Mesenchymal stem cell (in vitro differentiated cells and primary cell): ENCODE data around the gene C1QTNF5.

Source experiments
- DNase-seq: peaks from one replicate; pipeline ENCODE4 v3.0.0-alpha.2; 2013
- H2AFZ ChIP-seq: one replicate; pipeline ENCODE4 v1.6.1; 2013; ENCODE audit warnings: low read depth, mild to moderate bottlenecking, control low read depth, inconsistent platforms, low read length, moderate library complexity
- H2AK5ac ChIP-seq: 2 replicates; pipeline ENCODE4 v1.6.1; 2013; ENCODE audit warnings: low read length, moderate library complexity, mild to moderate bottlenecking, inconsistent platforms; ENCODE audit not compliant: severe bottlenecking
- H2BK120ac ChIP-seq: one replicate; pipeline ENCODE4 v1.6.1; 2013; ENCODE audit warnings: low read depth, mild to moderate bottlenecking, inconsistent platforms, low read length, moderate library complexity
- H2BK12ac ChIP-seq, 2 experiments: one replicate each; pipeline ENCODE4 v1.6.1; 2013; ENCODE audit warnings: inconsistent platforms in 2 of 2, low read length in 2 of 2, mild to moderate bottlenecking in 2 of 2, moderate library complexity in 2 of 2, control low read depth in 1 of 2
- H2BK15ac ChIP-seq: one replicate; pipeline ENCODE4 v1.6.1; 2013; ENCODE audit warnings: mild to moderate bottlenecking, low read depth, inconsistent platforms; ENCODE audit not compliant: poor library complexity, severe bottlenecking
- H2BK5ac ChIP-seq: 2 replicates; pipeline ENCODE4 v1.6.1; 2013; ENCODE audit warnings: low read depth, mild to moderate bottlenecking, low read length, control low read depth, inconsistent platforms; ENCODE audit not compliant: poor library complexity, severe bottlenecking
- H3K14ac ChIP-seq, 2 experiments: one replicate each; pipeline ENCODE4 v1.6.1; 2013; ENCODE audit warnings: inconsistent platforms in 2 of 2, low read length in 2 of 2, control low read depth in 1 of 2, mild to moderate bottlenecking in 1 of 2, moderate library complexity in 1 of 2
- H3K18ac ChIP-seq, 2 experiments: one replicate each; pipeline ENCODE4 v1.6.1; 2013; ENCODE audit warnings: inconsistent platforms in 2 of 2, low read length in 2 of 2, control low read depth in 1 of 2, low read depth in 1 of 2, mild to moderate bottlenecking in 1 of 2
- H3K23ac ChIP-seq, 2 experiments: one replicate each; pipeline ENCODE4 v1.6.1; 2013; ENCODE audit warnings: inconsistent platforms in 2 of 2, low read length in 2 of 2, mild to moderate bottlenecking in 2 of 2, moderate library complexity in 2 of 2, control low read depth in 1 of 2
- H3K27ac ChIP-seq: 2 replicates; pipeline ENCODE4 v1.5.1; 2013; ENCODE audit warnings: mild to moderate bottlenecking, moderate library complexity, low read length, control low read depth, inconsistent platforms; ENCODE audit not compliant: poor library complexity, severe bottlenecking
- H3K27me3 ChIP-seq, 2 experiments: 2 replicates each; pipeline versions ENCODE4 v1.6.1 to v1.7.0; 2013; ENCODE audit warnings: low read length in 2 of 2, mild to moderate bottlenecking in 2 of 2, moderate library complexity in 2 of 2, control low read depth in 1 of 2, inconsistent platforms in 1 of 2; ENCODE audit not compliant: control insufficient read depth in 1 of 2, insufficient read depth in 1 of 2
- H3K36me3 ChIP-seq, 2 experiments: 2 replicates each; pipeline versions ENCODE4 v1.6.1 to v1.7.0; 2013; ENCODE audit warnings: low read length in 2 of 2, control low read depth in 1 of 2, inconsistent platforms in 1 of 2, low read depth in 1 of 2, mild to moderate bottlenecking in 1 of 2; ENCODE audit not compliant: insufficient read depth in 2 of 2, control insufficient read depth in 1 of 2
- H3K4ac ChIP-seq, 2 experiments: one replicate each; pipeline ENCODE4 v1.6.1; 2013; ENCODE audit warnings: inconsistent platforms in 2 of 2, low read length in 2 of 2, mild to moderate bottlenecking in 2 of 2, moderate library complexity in 2 of 2, control low read depth in 1 of 2, low read depth in 1 of 2
- H3K4me1 ChIP-seq: 2 replicates; pipeline ENCODE4 v1.6.1; 2013; ENCODE audit warnings: low read depth, low read length, control low read depth; ENCODE audit not compliant: control insufficient read depth, insufficient read depth
- H3K4me2 ChIP-seq: 2 replicates; pipeline ENCODE4 v1.6.1; 2013; ENCODE audit warnings: low read length, mild to moderate bottlenecking, inconsistent platforms; ENCODE audit not compliant: poor library complexity, severe bottlenecking
- H3K4me3 ChIP-seq, 2 experiments: 2 replicates each; pipeline versions ENCODE4 v1.5.1 to v1.7.0; 2013; ENCODE audit warnings: low read length in 2 of 2, mild to moderate bottlenecking in 2 of 2, control low read depth in 1 of 2, low read depth in 1 of 2; ENCODE audit not compliant: insufficient read depth in 1 of 2
- H3K79me1 ChIP-seq: replicated peaks from 2 replicates; pipeline ENCODE4 v1.6.1; 2013; ENCODE audit warnings: mild to moderate bottlenecking, control low read depth, low read length, inconsistent platforms; ENCODE audit not compliant: poor library complexity, severe bottlenecking
- H3K9ac ChIP-seq: 2 replicates; pipeline ENCODE4 v1.7.0; 2013; ENCODE audit warnings: mild to moderate bottlenecking, low read length, moderate library complexity
- H3K9me3 ChIP-seq: 2 replicates; pipeline ENCODE4 v1.7.0; 2013; ENCODE audit warnings: mild to moderate bottlenecking, low read length; ENCODE audit not compliant: control insufficient read depth
- H4K8ac ChIP-seq: one replicate; pipeline ENCODE4 v1.6.1; 2013; ENCODE audit warnings: inconsistent platforms, mild to moderate bottlenecking, low read length, moderate library complexity
- H4K91ac ChIP-seq: one replicate; pipeline ENCODE4 v1.6.1; 2013; ENCODE audit warnings: mild to moderate bottlenecking, low read length, inconsistent platforms
- WGBS: methylation state at CpG from one replicate; pipeline ENCODE4 v1.1.7; 2013; ENCODE audit warnings: mixed read lengths; 5-methylcytosine and 5-hydroxymethylcytosine counted together

Gene C1QTNF5

GRCh38 chr11:119316016-119316728 lies 24.5 kb downstream of the C1QTNF5 start:
- Histone ChIP-seq H3K23ac (peak overlapping the region in 1 of 2 experiments; percentile 79), H4K8ac (peak overlapping the region; percentile 12), H2AFZ (peak overlapping the region; percentile 7), H3K4ac (no peak overlapping the region), H2AK5ac (peak overlapping the region; percentile 23), H3K27me3 (peaks cover 0 to 50% of the 10 kb centered on the region in 2 experiments), H3K4me3 (peak overlapping the region; percentile 49 to 77), H3K4me1 (peaks cover 46% of the 10 kb centered on the region), H4K91ac (peak overlapping the region; percentile 40), H3K9ac (no peak overlapping the region), H3K9me3 (no peaks in the 10 kb centered on the region), H3K14ac (peak overlapping the region in 1 of 2 experiments; percentile 63), H3K18ac (peak overlapping the region; percentile 30 to 38), H2BK5ac (no peak overlapping the region), H2BK120ac (no peak overlapping the region), H3K4me2 (peak overlapping the region; percentile 55), H3K79me1 (peaks cover 17% of the 10 kb centered on the region), H2BK12ac (peak overlapping the region in 1 of 2 experiments; percentile 0), H3K36me3 (peaks cover 1 to 30% of the 10 kb centered on the region in 2 experiments), H3K27ac (no peak overlapping the region), H2BK15ac (no peak overlapping the region)
- WGBS, result 2% methylated on average over 46 of the region's 46 CpGs
- DNase-seq, result peak; percentile 32

- peak; percentile 28 for DNase-seq
- H3K79me1 ChIP-seq, result peaks cover 17% of the 10 kb centered on the region
- H3K4me3 ChIP-seq, result peak overlapping the region; percentile 49 to 77
- 27% methylated on average over 20 of the region's 29 CpGs for WGBS
- peak overlapping the region in 1 of 2 experiments; percentile 41 for H3K18ac ChIP-seq
- H3K23ac ChIP-seq, result peak overlapping the region in 1 of 2 experiments; percentile 46
- H2BK15ac ChIP-seq, result no peak overlapping the region
- H3K36me3 ChIP-seq, result peaks cover 5 to 38% of the 10 kb centered on the region in 2 experiments
- no peak overlapping the region for H3K27ac ChIP-seq
- H2AFZ ChIP-seq, result no peak overlapping the region
- H3K27me3 ChIP-seq, result peaks cover 0 to 47% of the 10 kb centered on the region in 2 experiments
- peak overlapping the region in 1 of 2 experiments; percentile 57 for H2BK12ac ChIP-seq
- peak overlapping the region in 1 of 2 experiments; percentile 61 for H3K14ac ChIP-seq
- peak overlapping the region; percentile 40 for H4K91ac ChIP-seq
- H2BK5ac ChIP-seq, result no peak overlapping the region
- H3K4me1 ChIP-seq, result peaks cover 41% of the 10 kb centered on the region
- no peaks in the 10 kb centered on the region for H3K9me3 ChIP-seq
- H3K4me2 ChIP-seq, result peak overlapping the region; percentile 55
- peak overlapping the region; percentile 23 for H2AK5ac ChIP-seq
- H3K9ac ChIP-seq, result no peak overlapping the region
- H3K4ac ChIP-seq, result no peak overlapping the region
- H2BK120ac ChIP-seq, result no peak overlapping the region
- H4K8ac ChIP-seq, result peak overlapping the region; percentile 19
Observed at GRCh38 chr11:119315131-119316015, 25.3 kb downstream of the C1QTNF5 start.

- WGBS, result 91% methylated on average over 18 of the region's 18 CpGs
- Histone ChIP-seq H2BK5ac (no peak overlapping the region), H3K4me3 (no peak overlapping the region), H2BK15ac (no peak overlapping the region), H3K14ac (no peak overlapping the region), H3K36me3 (peaks cover 7 to 45% of the 10 kb centered on the region in 2 experiments), H2BK120ac (no peak overlapping the region), H3K27ac (no peak overlapping the region), H3K27me3 (peaks cover 0 to 46% of the 10 kb centered on the region in 2 experiments), H3K9me3 (no peaks in the 10 kb centered on the region), H2AK5ac (no peak overlapping the region), H3K23ac (no peak overlapping the region), H3K18ac (no peak overlapping the region), H3K4me1 (peaks cover 38% of the 10 kb centered on the region), H3K9ac (no peak overlapping the region), H3K4ac (no peak overlapping the region), H3K79me1 (peaks cover 17% of the 10 kb centered on the region), H4K8ac (no peak overlapping the region), H4K91ac (no peak overlapping the region), H2BK12ac (no peak overlapping the region), H3K4me2 (peak overlapping the region; percentile 55), H2AFZ (no peak overlapping the region)
- DNase-seq, result no peak
Observed at GRCh38 chr11:119314726-119315125, 26.0 kb downstream of the C1QTNF5 start.

DNA sequence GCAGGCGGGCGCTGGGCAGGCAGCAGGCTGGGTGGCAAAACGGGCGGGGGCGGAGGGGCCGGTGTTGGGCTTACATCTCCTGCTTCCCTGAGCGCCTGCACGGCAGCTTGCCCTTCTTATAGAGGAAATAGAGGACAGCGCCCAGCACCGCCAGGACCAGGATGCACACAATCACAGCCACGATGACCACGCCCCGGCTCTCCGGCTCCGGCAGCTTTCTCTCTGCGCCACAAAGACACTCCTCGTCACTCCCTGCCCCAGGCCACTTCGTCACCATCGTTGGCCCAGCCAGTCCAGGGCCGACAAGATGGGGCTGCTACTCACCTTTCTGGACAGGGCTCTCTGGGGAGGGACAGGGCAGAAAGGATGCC lies 30.0 kb downstream of the C1QTNF5 start:
- no peak overlapping the region for H3K23ac ChIP-seq
- H2AFZ ChIP-seq, result no peak overlapping the region
- no peak overlapping the region for H4K91ac ChIP-seq
- H3K18ac ChIP-seq, result no peak overlapping the region
- H3K9me3 ChIP-seq, result no peaks in the 10 kb centered on the region
- no peak overlapping the region for H2BK5ac ChIP-seq
- 95% methylated on average over 20 of the region's 20 CpGs for WGBS
- no peak overlapping the region for H2BK15ac ChIP-seq
- no peak overlapping the region for H3K4me2 ChIP-seq
- no peak overlapping the region for H2BK120ac ChIP-seq
- no peak overlapping the region for H3K9ac ChIP-seq
- no peak for DNase-seq
- no peak overlapping the region for H2BK12ac ChIP-seq
- H2AK5ac ChIP-seq, result no peak overlapping the region
- peaks cover 17 to 70% of the 10 kb centered on the region in 2 experiments for H3K36me3 ChIP-seq
- peaks cover 0 to 21% of the 10 kb centered on the region in 2 experiments for H3K27me3 ChIP-seq
- peaks cover 9% of the 10 kb centered on the region for H3K79me1 ChIP-seq
- peaks cover 12% of the 10 kb centered on the region for H3K4me1 ChIP-seq
- no peak overlapping the region for H3K14ac ChIP-seq
- H3K27ac ChIP-seq, result no peak overlapping the region
- H3K4ac ChIP-seq, result no peak overlapping the region
- no peak overlapping the region for H4K8ac ChIP-seq
- H3K4me3 ChIP-seq, result no peak overlapping the region
